DMS 273 treated with DMSO at 0.1 percent for 48 hours (cell line): ENCODE data around the gene TIMP4.

ENCODE experiments used
- DNase-seq: peaks from one replicate; lab custom pipeline; 2025; lab: John Stamatoyannopoulos, UW

Gene TIMP4

GRCh38 chr3:12147049-12147780 is 11.5 kb downstream of the TIMP4 start:
- DNase-seq: no peak

DNA sequence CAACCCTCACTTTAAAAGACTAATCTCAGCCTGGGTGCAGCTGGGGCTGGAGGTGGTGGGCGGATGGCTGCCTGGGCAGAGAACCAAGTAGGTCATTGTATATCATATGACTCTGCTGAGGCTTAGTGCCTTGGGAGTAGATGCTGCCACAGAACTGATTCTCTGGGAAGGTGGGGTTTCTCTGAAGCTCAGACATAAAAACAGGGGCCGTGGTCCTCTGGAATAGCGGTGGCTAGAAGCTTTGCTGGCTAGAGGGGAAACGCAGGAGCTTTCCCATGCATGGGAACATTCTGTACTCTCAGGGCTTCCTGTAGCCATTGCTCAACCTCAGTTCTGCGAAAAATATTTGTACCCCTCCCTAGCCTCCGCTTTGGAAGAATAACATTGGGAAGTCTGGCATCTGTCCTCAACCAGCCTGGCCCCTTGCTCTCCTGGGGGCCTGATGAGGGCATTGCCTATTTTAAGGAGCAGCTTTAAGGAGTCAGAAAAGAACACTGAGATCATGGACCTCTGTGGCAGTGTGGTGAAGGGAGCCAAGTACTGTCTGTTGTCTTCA is 14.7 kb downstream of the TIMP4 start:
- peak; percentile 5 for DNase-seq

DNA sequence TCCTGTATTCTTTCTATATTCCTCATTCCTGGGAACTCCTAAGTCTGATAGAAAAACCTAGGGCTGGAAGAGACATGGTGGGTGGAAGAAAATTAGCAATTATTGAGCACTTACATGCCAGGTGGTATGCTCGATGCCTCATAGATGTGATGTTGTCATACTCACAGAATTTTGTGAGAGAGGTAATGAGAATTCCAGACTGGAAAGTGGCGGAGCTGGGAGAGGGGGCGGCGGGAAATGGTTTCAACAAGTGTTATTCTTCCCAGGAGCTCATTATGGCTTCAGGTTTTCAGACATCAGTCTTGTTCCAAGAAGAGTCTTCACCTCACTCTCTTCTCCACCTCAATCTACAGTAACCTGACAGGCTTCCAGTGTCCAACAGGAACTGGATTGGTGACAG is 16.2 kb downstream of the TIMP4 start:
- DNase-seq: no peak

GRCh38 chr3:12141350-12141749 is 17.4 kb downstream of the TIMP4 start:
- no peak for DNase-seq

DNA sequence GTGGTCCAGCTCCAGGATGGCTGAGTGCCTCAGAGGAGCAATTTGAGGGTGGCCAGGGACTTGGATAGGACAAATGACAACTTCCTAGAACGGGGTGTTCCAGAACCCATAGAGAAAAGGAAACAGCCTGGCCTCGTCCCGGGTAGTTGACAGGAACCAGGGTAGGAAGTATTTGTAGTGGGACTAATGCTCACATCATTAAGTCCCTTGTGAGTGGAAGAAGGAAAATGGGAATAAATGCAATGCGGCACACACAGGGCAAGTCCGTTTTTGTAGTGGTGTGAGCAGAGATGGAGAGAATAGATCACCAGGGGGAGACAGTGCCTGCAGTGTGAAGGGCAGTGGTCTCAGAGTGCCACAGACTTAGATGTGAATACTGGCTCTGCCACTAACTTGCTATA is 19.6 kb downstream of the TIMP4 start:
- DNase-seq: no peak

GRCh38 chr3:12138044-12138443 is 20.7 kb downstream of the TIMP4 start:
- DNase-seq: no peak

DNA sequence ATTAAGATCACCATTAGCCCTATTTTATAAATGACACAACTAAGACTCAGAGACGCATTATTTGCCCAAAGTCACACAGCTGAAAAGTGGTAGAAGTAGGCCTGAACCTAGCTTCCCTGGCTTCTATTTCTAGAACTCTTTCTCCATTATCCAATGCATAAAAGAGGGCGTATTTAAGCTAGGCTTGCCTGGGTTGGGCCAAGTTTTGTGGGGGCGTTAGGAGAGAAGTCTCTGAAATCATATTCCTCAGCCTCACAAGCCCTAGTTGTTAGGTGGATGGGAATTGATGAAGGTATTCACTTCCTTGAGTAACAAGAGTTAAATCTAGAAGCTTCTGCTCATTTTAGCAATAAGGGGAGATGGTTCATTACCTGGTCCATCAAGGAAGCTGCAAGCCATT is 22.3 kb downstream of the TIMP4 start:
- no peak for DNase-seq

GRCh38 chr3:12135029-12135657 is 23.6 kb downstream of the TIMP4 start:
- DNase-seq: no peak

DNA sequence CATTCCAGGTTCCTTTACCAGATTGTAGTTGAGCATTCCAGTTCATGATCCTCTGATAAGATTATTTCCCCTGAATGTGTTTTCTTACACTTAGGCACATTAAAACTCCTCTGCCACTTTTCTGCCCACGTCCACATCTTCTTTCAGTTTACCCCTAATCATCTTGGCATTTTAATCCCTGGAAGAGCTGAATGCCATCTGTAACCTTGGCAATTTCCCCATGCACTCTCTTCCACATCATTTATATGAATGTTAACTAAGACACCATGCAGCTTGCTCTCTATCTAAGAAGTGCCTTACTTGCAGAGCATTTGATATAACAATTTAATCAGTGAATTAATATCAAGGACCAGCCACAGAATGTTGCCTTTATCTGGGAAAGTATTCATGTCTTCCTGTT is 25.8 kb downstream of the TIMP4 start:
- DNase-seq: peak; percentile 11

- no peak for DNase-seq
Observed at GRCh38 chr3:12131351-12132090, 27.2 kb downstream of the TIMP4 start.

DNA sequence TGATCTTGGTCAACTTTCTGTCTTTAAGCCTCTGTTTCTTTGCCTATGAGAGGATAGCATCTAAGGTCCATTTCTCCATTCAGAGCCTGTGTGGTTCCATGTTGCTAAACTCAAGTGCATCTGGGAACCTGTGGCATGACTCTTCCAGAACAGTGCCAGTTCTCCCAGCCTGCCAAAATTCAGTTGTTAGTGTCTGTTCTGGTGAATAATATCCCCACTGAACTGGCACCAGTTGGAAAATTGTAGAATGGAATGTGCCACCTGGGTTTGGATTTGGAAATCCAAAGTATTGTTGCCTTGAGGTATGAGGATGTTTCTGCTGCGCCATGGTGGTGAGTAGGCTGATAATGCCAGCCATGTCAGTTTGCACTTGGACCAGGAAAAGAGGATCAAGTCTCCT is 31.3 kb downstream of the TIMP4 start:
- DNase-seq: no peak

GRCh38 chr3:12125772-12126171 is 32.9 kb downstream of the TIMP4 start:
- no peak for DNase-seq

DNA sequence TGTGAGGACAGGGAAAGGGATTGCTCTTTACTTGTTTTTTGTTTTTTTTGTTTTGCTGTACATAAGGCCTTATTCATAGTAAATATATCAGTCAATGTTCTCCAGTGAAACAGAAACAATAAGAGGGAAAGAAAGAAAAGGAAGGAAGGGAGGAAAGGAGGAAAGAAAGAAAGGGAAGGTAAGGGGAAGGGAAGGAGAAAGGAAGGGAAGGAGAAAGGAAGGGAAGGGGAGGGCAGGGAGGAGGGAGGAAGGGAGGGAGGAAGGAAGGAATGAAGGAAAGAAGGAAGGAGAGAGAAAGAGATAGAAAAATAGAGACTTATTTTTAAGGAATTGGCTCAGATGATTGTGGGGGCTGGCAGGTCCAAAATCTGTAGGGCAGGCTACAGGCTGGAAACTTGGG is 37.2 kb downstream of the TIMP4 start:
- DNase-seq: no peak

DNA sequence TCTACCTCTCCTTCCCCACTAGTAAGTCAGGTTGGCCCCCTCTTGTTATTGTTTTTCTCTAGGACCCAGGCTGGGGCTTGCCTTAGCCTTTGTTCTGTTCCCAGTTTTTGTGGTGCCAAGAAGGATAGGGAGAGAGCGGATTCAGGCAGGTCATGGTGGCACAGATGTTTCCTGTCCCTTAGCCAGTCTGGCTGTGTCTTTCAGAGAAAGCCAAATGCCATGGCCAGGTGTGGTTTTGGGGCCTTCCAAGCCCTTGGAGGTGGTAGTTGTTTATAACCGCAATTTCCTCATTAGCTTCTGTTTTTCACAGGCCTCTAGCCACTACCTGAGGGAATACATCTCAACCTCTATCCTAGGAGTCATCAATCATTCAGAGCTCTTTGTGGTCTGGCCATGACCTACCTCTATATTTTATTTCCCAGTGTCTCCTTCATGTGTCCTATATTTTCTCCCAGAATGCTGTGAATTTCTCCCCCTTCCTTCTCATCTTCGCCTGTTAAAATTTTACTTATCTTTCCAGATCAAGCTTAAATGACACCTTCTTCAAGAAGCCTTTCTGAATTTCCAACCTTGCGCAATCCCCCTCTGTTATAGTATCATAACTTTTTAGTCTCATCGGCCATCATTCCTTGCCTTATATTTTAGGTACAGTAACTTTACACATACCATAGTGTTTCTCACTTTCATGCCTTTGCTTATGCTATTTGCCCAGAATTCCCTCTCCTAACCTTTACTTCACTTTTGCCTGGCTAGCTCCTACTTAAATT is 38.2 kb downstream of the TIMP4 start:
- DNase-seq: no peak

- DNase-seq: no peak
Observed at GRCh38 chr3:12117473-12117872, 41.2 kb downstream of the TIMP4 start.

DNA sequence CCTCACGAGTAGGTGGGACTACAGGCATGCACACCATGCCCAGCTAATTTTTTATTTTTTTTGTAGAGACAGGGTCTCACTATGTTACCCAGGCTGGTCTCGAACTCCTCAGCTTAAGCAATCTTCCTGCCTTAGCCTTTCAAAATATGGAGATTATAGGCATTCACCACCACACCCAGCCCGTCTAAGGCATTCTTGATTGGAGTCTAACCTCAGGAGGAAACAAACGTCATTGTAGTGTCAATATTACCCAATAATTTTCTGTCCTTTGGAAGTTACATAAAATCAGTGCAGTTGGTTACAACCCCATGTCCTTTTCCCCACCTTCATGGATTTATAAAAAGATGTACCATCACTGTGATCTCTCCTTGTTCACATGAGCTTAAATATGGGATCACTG is 41.8 kb downstream of the TIMP4 start:
- DNase-seq: no peak

- DNase-seq: no peak
Observed at GRCh38 chr3:12115849-12116248, 42.9 kb downstream of the TIMP4 start.

GRCh38 chr3:12115104-12115503 is 43.6 kb downstream of the TIMP4 start:
- DNase-seq: no peak

DNA sequence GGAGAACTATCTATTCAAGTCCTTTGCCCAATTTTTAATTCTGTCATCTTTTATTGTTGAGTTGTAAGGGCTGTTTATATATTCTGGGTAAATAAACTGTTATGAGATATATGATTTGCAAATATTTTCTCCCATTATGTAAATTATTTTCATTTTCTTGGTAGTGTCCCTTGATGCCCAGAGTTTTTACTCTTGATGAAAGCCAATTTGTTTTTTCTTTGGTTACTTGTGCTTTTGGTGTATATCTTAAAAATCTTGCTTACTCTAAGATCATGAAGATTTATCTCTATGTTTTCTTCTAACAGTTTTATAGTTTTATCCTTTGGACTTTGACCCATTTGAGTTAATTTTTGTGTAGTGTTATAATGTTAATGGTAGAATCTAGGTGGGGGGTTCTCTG is 44.5 kb downstream of the TIMP4 start:
- DNase-seq: no peak

DNA sequence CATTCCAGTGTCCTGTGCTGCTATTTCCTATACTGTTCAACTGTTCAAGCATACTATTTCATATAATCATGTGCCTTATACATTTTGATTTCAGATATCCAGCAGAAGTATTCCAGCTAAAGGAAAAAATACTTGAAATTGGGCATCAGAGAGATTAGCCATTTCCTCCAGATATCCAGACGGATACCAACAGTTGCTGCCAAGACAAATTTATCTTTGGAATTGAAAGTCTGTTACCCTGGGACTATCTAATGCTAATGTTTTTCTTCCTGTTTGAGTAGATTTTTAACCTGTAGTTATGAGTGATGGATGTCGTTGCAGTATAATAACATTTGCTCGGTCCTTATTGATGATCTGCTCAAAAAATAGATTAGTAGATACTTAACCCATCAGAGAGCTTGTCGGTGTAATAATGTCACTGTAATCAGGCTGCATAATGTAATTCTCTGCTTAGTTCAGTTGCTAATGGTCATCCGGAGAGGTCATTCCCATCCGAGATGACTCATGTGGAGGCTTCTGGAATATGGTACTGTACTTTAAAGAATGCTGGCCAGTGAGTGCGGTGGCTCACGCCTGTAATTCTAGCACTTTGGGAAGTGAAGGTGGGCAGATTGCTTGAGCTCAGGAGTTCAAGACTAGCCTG is 51.5 kb downstream of the TIMP4 start:
- no peak for DNase-seq
